Stimulated activated effector memory CD8-positive, alpha-beta T cell treated with anti-CD3 and anti-CD28 coated beads, Interleukin-12 subunit alpha, Interleukin-12 subunit beta, amount 100 ng/mL, for 72 hours (primary cell): ENCODE measurements around the gene SPTSSB.

ENCODE experiments used
- ATAC-seq: fragments of 150-1000 bp; cut with Tn5 transposase; 2 replicates; pipeline ENCODE4 v1.10.0; 2021
- DNase-seq, 2 donors: peaks; one replicate each; pipeline ENCODE4 v3.0.0; 2021 to 2022; ENCODE audit warnings: low spot score in 2 of 2
- H3K27ac Mint-ChIP-seq: one replicate; pipeline ENCODE4 v1.8.0; 2022; ENCODE audit warnings: mild to moderate bottlenecking, mixed read lengths
- H3K36me3 Mint-ChIP-seq: one replicate; pipeline ENCODE4 v1.8.0; 2022; ENCODE audit warnings: mild to moderate bottlenecking, mixed read lengths
- H3K4me1 Mint-ChIP-seq: one replicate; pipeline ENCODE4 v1.8.0; 2022; ENCODE audit warnings: mixed read lengths
- H3K4me3 Mint-ChIP-seq: one replicate; pipeline ENCODE4 v1.8.0; 2022; ENCODE audit warnings: mild to moderate bottlenecking, mixed read lengths
- H3K9me3 Mint-ChIP-seq: one replicate; pipeline ENCODE4 v1.8.0; 2022; ENCODE audit warnings: mixed read lengths

The SPTSSB gene

GRCh38 chr3:161401389-161401788 lies 30.1 kb upstream of the SPTSSB start:
- Mint-ChIP-seq H3K9me3 (peaks cover 4% of the 10 kb centered on the region), H3K27ac (no peak overlapping the region), H3K36me3 (no peaks in the 10 kb centered on the region), H3K4me1 (peaks cover 10% of the 10 kb centered on the region), H3K4me3 (no peak overlapping the region)
- ATAC-seq (no peak), DNase-seq (no peak)

- Mint-ChIP-seq H3K36me3 (no peaks in the 10 kb centered on the region), H3K27ac (no peak overlapping the region), H3K4me3 (no peak overlapping the region), H3K9me3 (peaks cover 4% of the 10 kb centered on the region), H3K4me1 (peaks cover 12% of the 10 kb centered on the region)
- DNase-seq (no peak), ATAC-seq (no peak)
Observed at GRCh38 chr3:161400650-161401049, 29.3 kb upstream of the SPTSSB start.

GRCh38 chr3:161395115-161396012 lies 24.0 kb upstream of the SPTSSB start:
- DNase-seq: no peak
- Mint-ChIP-seq H3K9me3 (peaks cover 4% of the 10 kb centered on the region), H3K4me1 (peaks cover 40% of the 10 kb centered on the region), H3K4me3 (no peak overlapping the region), H3K27ac (no peak overlapping the region), H3K36me3 (no peaks in the 10 kb centered on the region)
- peak; percentile 49 for ATAC-seq

GRCh38 chr3:161393803-161394202 lies 22.5 kb upstream of the SPTSSB start:
- Mint-ChIP-seq H3K4me3 (no peak overlapping the region), H3K9me3 (peaks cover 4% of the 10 kb centered on the region), H3K4me1 (peaks cover 40% of the 10 kb centered on the region), H3K27ac (no peak overlapping the region), H3K36me3 (no peaks in the 10 kb centered on the region)
- ATAC-seq (no peak), DNase-seq (no peak)

GRCh38 chr3:161393310-161393709 lies 22.0 kb upstream of the SPTSSB start:
- peaks cover 4% of the 10 kb centered on the region for H3K9me3 Mint-ChIP-seq
- H3K27ac Mint-ChIP-seq: no peak overlapping the region
- no peak for ATAC-seq
- no peaks in the 10 kb centered on the region for H3K36me3 Mint-ChIP-seq
- no peak for DNase-seq
- peaks cover 40% of the 10 kb centered on the region for H3K4me1 Mint-ChIP-seq
- no peak overlapping the region for H3K4me3 Mint-ChIP-seq

GRCh38 chr3:161392853-161393252 lies 21.5 kb upstream of the SPTSSB start:
- Mint-ChIP-seq H3K4me1 (peaks cover 40% of the 10 kb centered on the region), H3K27ac (no peak overlapping the region), H3K9me3 (peaks cover 4% of the 10 kb centered on the region), H3K36me3 (no peaks in the 10 kb centered on the region), H3K4me3 (no peak overlapping the region)
- ATAC-seq (no peak), DNase-seq (no peak)

- no peaks in the 10 kb centered on the region for H3K9me3 Mint-ChIP-seq
- peaks cover 29% of the 10 kb centered on the region for H3K4me1 Mint-ChIP-seq
- H3K27ac Mint-ChIP-seq: no peak overlapping the region
- H3K36me3 Mint-ChIP-seq: no peaks in the 10 kb centered on the region
- ATAC-seq (no peak), DNase-seq (no peak)
- no peak overlapping the region for H3K4me3 Mint-ChIP-seq
Observed at GRCh38 chr3:161390200-161390599, 18.9 kb upstream of the SPTSSB start.

GRCh38 chr3:161389445-161390035 lies 18.2 kb upstream of the SPTSSB start:
- H3K9me3 Mint-ChIP-seq: no peaks in the 10 kb centered on the region
- no peaks in the 10 kb centered on the region for H3K36me3 Mint-ChIP-seq
- no peak for ATAC-seq
- no peak overlapping the region for H3K27ac Mint-ChIP-seq
- DNase-seq: no peak
- no peak overlapping the region for H3K4me3 Mint-ChIP-seq
- H3K4me1 Mint-ChIP-seq: peaks cover 22% of the 10 kb centered on the region

- Mint-ChIP-seq H3K36me3 (no peaks in the 10 kb centered on the region), H3K4me1 (peaks cover 15% of the 10 kb centered on the region), H3K4me3 (no peak overlapping the region), H3K27ac (no peak overlapping the region), H3K9me3 (no peaks in the 10 kb centered on the region)
- DNase-seq: no peak
- ATAC-seq: no peak
Observed at GRCh38 chr3:161388855-161389254, 17.5 kb upstream of the SPTSSB start.

GRCh38 chr3:161386991-161387770 lies 15.9 kb upstream of the SPTSSB start:
- H3K9me3 Mint-ChIP-seq: no peaks in the 10 kb centered on the region
- DNase-seq (no peak), ATAC-seq (no peak)
- H3K4me3 Mint-ChIP-seq: no peak overlapping the region
- H3K36me3 Mint-ChIP-seq: no peaks in the 10 kb centered on the region
- H3K4me1 Mint-ChIP-seq: peaks cover 2% of the 10 kb centered on the region
- no peak overlapping the region for H3K27ac Mint-ChIP-seq

- H3K9me3 Mint-ChIP-seq: no peaks in the 10 kb centered on the region
- no peaks in the 10 kb centered on the region for H3K36me3 Mint-ChIP-seq
- H3K4me1 Mint-ChIP-seq: peaks cover 29% of the 10 kb centered on the region
- peak overlapping the region; percentile 81 for H3K4me3 Mint-ChIP-seq
- peak; percentile 69 for ATAC-seq
- no peak overlapping the region for H3K27ac Mint-ChIP-seq
- peak in 1 of 2 donors; percentile 7 for DNase-seq
Observed at GRCh38 chr3:161372321-161373260, 1.3 kb upstream of the SPTSSB start.

- H3K36me3 Mint-ChIP-seq: no peaks in the 10 kb centered on the region
- no peak for DNase-seq
- H3K4me3 Mint-ChIP-seq: no peak overlapping the region
- H3K4me1 Mint-ChIP-seq: peaks cover 29% of the 10 kb centered on the region
- no peaks in the 10 kb centered on the region for H3K9me3 Mint-ChIP-seq
- ATAC-seq: no peak
- no peak overlapping the region for H3K27ac Mint-ChIP-seq
Observed at GRCh38 chr3:161369531-161369930, 1.8 kb downstream of the SPTSSB start.

GRCh38 chr3:161366094-161366493 lies 5.2 kb downstream of the SPTSSB start:
- peaks cover 10% of the 10 kb centered on the region for H3K4me1 Mint-ChIP-seq
- no peaks in the 10 kb centered on the region for H3K36me3 Mint-ChIP-seq
- no peak for DNase-seq
- ATAC-seq: no peak
- H3K9me3 Mint-ChIP-seq: no peaks in the 10 kb centered on the region
- H3K4me3 Mint-ChIP-seq: no peak overlapping the region
- no peak overlapping the region for H3K27ac Mint-ChIP-seq

- ATAC-seq (no peak), DNase-seq (no peak)
- Mint-ChIP-seq H3K4me3 (no peak overlapping the region), H3K36me3 (no peaks in the 10 kb centered on the region), H3K4me1 (no peaks in the 10 kb centered on the region), H3K9me3 (no peaks in the 10 kb centered on the region), H3K27ac (no peak overlapping the region)
Observed at GRCh38 chr3:161358488-161358887, 12.8 kb downstream of the SPTSSB start.

- ATAC-seq (no peak), DNase-seq (no peak)
- Mint-ChIP-seq H3K9me3 (no peaks in the 10 kb centered on the region), H3K4me1 (no peaks in the 10 kb centered on the region), H3K36me3 (no peaks in the 10 kb centered on the region), H3K4me3 (no peak overlapping the region), H3K27ac (no peak overlapping the region)
Observed at GRCh38 chr3:161356287-161356686, 15.0 kb downstream of the SPTSSB start.
